Fibroblast of lung (primary cell): ENCODE data around the gene GTPBP1. TPM values are rescaled to one million over a fixed set of nuclear protein-coding genes. Genes with fewer than 3 reads are reported as not detected.

Source experiments
- DNase-seq, 2 donors: peaks; one replicate each; pipeline versions ENCODE4 v3.0.0 to v3.0.0-alpha.2; 2010; ENCODE audit warnings: low read depth in 2 of 2
- H2AFZ ChIP-seq: 2 replicates; pipeline ENCODE4 v1.5.1; 2012; ENCODE audit warnings: low read length, control low read depth, inconsistent platforms
- H3K27ac ChIP-seq: 2 replicates; pipeline ENCODE4 v1.5.1; 2011; ENCODE audit warnings: low read length, control low read depth; ENCODE audit not compliant: insufficient read depth
- H3K27me3 ChIP-seq: 2 replicates; pipeline ENCODE4 v1.5.1; 2011; ENCODE audit warnings: mild to moderate bottlenecking, low read length; ENCODE audit not compliant: control insufficient read depth, insufficient read depth
- H3K36me3 ChIP-seq: 2 replicates; pipeline ENCODE4 v1.5.1; 2011; ENCODE audit warnings: low read length; ENCODE audit not compliant: control insufficient read depth, insufficient read depth
- H3K4me1 ChIP-seq: 2 replicates; pipeline ENCODE4 v1.5.1; 2011; ENCODE audit warnings: low read length; ENCODE audit not compliant: control insufficient read depth, insufficient read depth; ENCODE audit errors: extremely low read depth
- H3K4me2 ChIP-seq: 2 replicates; pipeline ENCODE4 v1.5.1; 2011; ENCODE audit warnings: low read length, control low read depth; ENCODE audit not compliant: insufficient read depth; ENCODE audit errors: extremely low read depth
- H3K4me3 ChIP-seq, 4 experiments: fragments of 200-600 bp in 1 of 4; sonication (generic) in 1 of 4; replicated peaks in 1 of 4; 2 replicates each; pipeline ENCODE4 v1.5.1; 2011 to 2016; ENCODE audit warnings: low read length in 4 of 4, low read depth in 3 of 4, mild to moderate bottlenecking in 3 of 4, control low read depth in 2 of 4, inconsistent platforms in 1 of 4, mixed read lengths in 1 of 4; ENCODE audit not compliant: insufficient read depth in 1 of 4; ENCODE audit errors: control extremely low read depth in 1 of 4
- H3K79me2 ChIP-seq: 2 replicates; pipeline ENCODE4 v1.5.1; 2012; ENCODE audit warnings: mild to moderate bottlenecking, low read length, inconsistent platforms; ENCODE audit not compliant: control insufficient read depth, insufficient read depth
- H3K9ac ChIP-seq: 2 replicates; pipeline ENCODE4 v1.5.1; 2011; ENCODE audit warnings: mild to moderate bottlenecking, low read length, control low read depth; ENCODE audit not compliant: insufficient read depth
- H3K9me3 ChIP-seq: 2 replicates; pipeline ENCODE4 v1.5.1; 2012; ENCODE audit warnings: low read depth, low read length; ENCODE audit not compliant: control insufficient read depth, insufficient read depth
- H4K20me1 ChIP-seq: 2 replicates; pipeline ENCODE4 v1.5.1; 2011; ENCODE audit warnings: low read length; ENCODE audit not compliant: control insufficient read depth, insufficient read depth; ENCODE audit errors: extremely low read depth
- EZH2 ChIP-seq: IDR thresholded peaks from 2 replicates; pipeline ENCODE4 v1.5.1; 2012; ENCODE audit warnings: low read length, control low read depth, mild to moderate bottlenecking; ENCODE audit errors: missing control alignments
- polyA plus RNA-seq, 2 donors: library from polyadenylated mRNA; depleted of rRNA in 1 of 2; stranded (reverse) in 1 of 2; unstranded in 1 of 2; fragments of >200 nt; gene quantifications; 2 replicates each; pipeline ENCODE4 v1.2.1, GENCODE V29; 2011 to 2012; ENCODE audit warnings: missing spikeins in 1 of 2
- total RNA-seq: library from RNA; depleted of rRNA; stranded (reverse); fragments of >200 nt; gene quantifications from 2 replicates; pipeline ENCODE4 v1.2.1, GENCODE V29; 2014
- TF ChIP-seq, protein P1 (sequence below), 2 donors: IDR thresholded peaks in 1 of 2; conservative IDR thresholded peaks in 1 of 2; 1 replicate in 1 of 2; 2 replicates in 1 of 2; pipeline ENCODE4 v1.5.1; 2011 to 2012; ENCODE audit warnings: low read length in 2 of 2, control low read depth in 1 of 2, inconsistent platforms in 1 of 2, low read depth in 1 of 2, mild to moderate bottlenecking in 1 of 2

The GTPBP1 gene
- total and polyA plus RNA-seq, 2 donors (not counting 1 experiment from before 2014, with no cell fraction given): 20.6 to 23.1 TPM

DNA sequence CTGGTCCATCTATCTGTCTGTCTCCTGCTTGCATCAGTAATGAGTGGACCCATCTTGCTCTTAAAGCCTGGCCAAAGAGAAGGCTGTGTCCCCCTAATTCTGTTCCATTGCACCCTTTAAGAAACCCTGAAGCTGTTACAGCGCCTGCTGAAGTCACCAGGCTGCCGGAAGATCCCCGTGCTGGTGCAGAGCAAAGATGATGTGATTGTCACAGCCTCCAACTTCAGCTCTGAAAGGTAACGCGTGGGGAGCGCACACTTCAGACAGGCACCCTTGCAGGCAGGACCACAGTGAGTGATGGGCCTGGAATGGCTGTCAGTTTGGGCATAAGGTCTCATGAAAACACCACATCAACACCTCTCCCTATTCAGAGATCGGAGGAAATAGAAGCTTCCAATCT, 18.4 kb downstream of the GTPBP1 start:
- Histone ChIP-seq H4K20me1 (no peaks in the 10 kb centered on the region), H3K9me3 (no peaks in the 10 kb centered on the region), H3K79me2 (no peaks in the 10 kb centered on the region), H3K4me3 (no peak overlapping the region), H2AFZ (no peak overlapping the region), H3K27ac (no peak overlapping the region), H3K4me1 (no peaks in the 10 kb centered on the region), H3K27me3 (no peaks in the 10 kb centered on the region), H3K4me2 (no peak overlapping the region), H3K9ac (no peak overlapping the region), H3K36me3 (peaks cover 40% of the 10 kb centered on the region)
- TF ChIP-seq EZH2: no peak
- TF ChIP-seq, protein P1, sequence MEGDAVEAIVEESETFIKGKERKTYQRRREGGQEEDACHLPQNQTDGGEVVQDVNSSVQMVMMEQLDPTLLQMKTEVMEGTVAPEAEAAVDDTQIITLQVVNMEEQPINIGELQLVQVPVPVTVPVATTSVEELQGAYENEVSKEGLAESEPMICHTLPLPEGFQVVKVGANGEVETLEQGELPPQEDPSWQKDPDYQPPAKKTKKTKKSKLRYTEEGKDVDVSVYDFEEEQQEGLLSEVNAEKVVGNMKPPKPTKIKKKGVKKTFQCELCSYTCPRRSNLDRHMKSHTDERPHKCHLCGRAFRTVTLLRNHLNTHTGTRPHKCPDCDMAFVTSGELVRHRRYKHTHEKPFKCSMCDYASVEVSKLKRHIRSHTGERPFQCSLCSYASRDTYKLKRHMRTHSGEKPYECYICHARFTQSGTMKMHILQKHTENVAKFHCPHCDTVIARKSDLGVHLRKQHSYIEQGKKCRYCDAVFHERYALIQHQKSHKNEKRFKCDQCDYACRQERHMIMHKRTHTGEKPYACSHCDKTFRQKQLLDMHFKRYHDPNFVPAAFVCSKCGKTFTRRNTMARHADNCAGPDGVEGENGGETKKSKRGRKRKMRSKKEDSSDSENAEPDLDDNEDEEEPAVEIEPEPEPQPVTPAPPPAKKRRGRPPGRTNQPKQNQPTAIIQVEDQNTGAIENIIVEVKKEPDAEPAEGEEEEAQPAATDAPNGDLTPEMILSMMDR (conservative IDR thresholded peaks at IDR 0.05 in 1 of 2, IDR thresholded peaks at IDR 0.05 in 1 of 2; ENCODE audit: low read depth in 1 of 2, low read length in 2 of 2): no peak
- no peak for DNase-seq

DNA sequence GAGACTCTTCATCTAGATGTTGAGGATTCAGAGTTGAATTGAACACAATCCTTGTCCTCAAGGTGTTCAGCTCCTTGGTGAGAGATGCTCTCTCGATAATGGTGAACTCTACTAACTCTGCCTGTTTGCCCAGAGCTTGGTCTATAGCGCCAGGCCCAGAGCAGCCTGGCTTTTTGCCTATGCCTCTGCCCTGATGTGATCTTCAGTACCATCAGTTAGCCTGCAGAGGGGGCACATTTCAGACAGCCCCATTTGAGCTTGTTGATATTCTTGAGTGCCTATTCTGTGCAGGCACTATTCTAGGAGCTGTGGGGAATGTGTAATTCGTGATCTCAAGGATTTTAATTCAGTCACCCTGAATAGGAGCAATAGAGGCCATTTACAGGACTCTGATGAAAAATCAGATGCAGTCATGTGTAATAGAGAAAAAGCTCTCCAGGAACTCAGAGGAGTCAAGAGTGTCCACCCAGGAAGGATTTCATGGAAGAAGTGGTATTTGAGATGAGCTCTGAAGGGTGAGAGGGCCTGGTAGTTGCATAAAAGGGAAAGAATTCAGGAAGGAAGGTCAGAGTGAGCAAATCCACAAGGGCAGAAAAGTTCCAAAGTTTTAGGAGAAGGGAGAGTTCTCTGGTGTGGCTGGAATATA, 19.3 kb downstream of the GTPBP1 start:
- H3K9ac ChIP-seq: no peak overlapping the region
- no peak overlapping the region for H3K4me2 ChIP-seq
- H2AFZ ChIP-seq: no peak overlapping the region
- no peaks in the 10 kb centered on the region for H3K79me2 ChIP-seq
- peaks cover 44% of the 10 kb centered on the region for H3K36me3 ChIP-seq
- H3K27me3 ChIP-seq: no peaks in the 10 kb centered on the region
- peak in 1 of 2 donors; percentile 50 for DNase-seq
- H3K4me3 ChIP-seq: no peak overlapping the region
- no peaks in the 10 kb centered on the region for H3K4me1 ChIP-seq
- no peaks in the 10 kb centered on the region for H3K9me3 ChIP-seq
- no peaks in the 10 kb centered on the region for H4K20me1 ChIP-seq
- no peak overlapping the region for H3K27ac ChIP-seq
- TF ChIP-seq EZH2: no peak
- TF ChIP-seq, protein P1 (conservative IDR thresholded peaks at IDR 0.05 in 1 of 2, IDR thresholded peaks at IDR 0.05 in 1 of 2; ENCODE audit: low read depth in 1 of 2, low read length in 2 of 2): peak; percentile 47 to 59

DNA sequence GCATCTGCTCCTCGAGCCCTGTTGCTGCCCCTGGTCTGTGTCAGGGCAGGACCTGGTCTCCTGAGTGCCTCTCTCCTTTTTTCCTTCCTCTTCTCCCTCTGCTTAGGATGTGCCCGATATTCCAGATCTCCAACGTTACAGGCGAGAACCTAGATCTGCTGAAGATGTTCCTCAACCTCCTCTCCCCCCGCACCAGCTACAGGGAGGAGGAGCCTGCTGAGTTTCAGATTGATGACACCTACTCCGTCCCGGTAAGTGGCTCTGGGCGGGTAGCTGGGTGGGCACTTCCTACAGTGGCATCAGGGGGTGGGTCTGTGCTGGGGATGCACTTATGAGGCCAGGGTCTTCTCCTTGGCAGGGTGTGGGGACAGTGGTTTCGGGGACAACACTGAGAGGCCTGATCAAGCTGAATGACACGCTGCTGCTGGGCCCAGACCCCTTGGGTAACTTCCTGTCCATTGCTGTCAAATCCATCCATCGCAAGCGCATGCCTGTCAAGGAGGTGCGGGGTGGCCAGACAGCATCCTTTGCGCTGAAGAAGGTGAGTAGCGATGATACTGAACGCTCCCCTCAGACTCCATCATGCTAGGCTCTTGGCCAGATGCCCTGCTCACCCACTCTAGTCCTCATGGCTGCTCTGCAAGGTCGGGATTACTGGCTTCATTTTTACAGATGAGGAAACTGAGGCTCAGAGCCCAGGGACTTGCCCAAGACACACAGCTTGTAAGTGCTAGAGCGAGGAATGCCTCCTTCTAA, 20.3 kb downstream of the GTPBP1 start:
- Histone ChIP-seq H2AFZ (no peak overlapping the region), H3K4me3 (no peak overlapping the region), H4K20me1 (no peaks in the 10 kb centered on the region), H3K79me2 (no peaks in the 10 kb centered on the region), H3K9me3 (no peaks in the 10 kb centered on the region), H3K36me3 (peaks cover 48% of the 10 kb centered on the region), H3K27me3 (no peaks in the 10 kb centered on the region), H3K4me1 (no peaks in the 10 kb centered on the region), H3K27ac (no peak overlapping the region), H3K9ac (no peak overlapping the region), H3K4me2 (no peak overlapping the region)
- TF ChIP-seq, protein P1 (conservative IDR thresholded peaks at IDR 0.05 in 1 of 2, IDR thresholded peaks at IDR 0.05 in 1 of 2; ENCODE audit: low read depth in 1 of 2, low read length in 2 of 2): no peak
- TF ChIP-seq EZH2: no peak
- no peak for DNase-seq
